ENCODE data around the gene THOP1.

The THOP1 gene

DNA sequence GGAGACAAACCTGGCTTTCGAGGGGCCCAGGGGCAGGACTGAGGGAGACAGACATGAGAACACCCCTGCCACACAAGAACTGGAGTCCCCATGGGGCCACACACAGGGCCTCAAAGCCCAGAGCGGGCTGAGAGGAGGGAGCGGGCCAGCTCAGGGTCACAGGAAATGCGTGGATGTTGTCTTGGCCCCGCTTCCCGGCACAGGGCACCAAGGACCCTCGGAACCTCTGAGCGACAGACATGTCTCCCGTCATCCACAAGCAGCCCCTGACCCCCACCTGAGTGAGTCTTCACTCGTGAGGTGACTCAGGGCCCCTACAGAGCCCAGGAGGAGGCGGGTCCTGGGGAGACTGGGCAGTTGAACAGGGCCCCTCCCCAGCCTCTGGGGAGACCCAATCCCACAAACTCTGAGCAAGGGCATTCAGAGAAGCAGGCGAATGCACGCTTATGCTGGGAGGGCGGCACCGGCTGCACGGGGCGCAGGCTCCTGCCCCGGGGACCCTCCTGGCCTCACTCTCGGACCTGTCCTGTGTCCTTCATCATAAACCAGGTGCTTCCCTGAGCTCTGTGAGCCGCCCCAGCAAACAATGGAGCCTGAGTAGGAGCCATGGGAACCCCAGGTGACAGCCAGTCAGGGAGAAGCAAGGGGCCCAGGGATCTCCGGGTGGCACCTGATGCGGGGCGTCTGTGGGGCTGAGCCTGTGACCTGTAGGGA lies 22.4 kb upstream of the THOP1 start:
- DNase-seq = no peak

- no peak for DNase-seq
Measured at GRCh38 chr19:2763687-2764086, 21.6 kb upstream of the THOP1 start.

DNA sequence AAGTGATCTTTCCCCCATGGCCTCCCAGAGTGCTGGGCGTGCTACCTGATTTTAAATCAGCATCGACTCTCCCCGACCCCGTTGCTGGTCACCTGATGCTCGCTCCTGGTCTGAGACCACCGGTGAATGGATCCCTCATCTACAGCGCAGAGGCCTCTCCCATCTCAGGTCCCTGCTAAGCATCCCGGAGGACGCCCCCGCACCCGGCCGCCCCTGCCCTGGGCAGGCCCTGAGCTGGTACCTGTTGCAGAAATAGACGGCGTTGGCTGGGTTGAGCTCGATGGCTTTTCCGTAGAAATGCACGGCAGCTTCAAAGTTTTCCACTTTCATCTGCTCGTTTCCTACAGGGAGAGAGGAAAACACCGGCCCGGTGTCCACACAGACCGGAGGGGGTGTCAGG lies 20.4 kb upstream of the THOP1 start:
- DNase-seq = no peak

DNA sequence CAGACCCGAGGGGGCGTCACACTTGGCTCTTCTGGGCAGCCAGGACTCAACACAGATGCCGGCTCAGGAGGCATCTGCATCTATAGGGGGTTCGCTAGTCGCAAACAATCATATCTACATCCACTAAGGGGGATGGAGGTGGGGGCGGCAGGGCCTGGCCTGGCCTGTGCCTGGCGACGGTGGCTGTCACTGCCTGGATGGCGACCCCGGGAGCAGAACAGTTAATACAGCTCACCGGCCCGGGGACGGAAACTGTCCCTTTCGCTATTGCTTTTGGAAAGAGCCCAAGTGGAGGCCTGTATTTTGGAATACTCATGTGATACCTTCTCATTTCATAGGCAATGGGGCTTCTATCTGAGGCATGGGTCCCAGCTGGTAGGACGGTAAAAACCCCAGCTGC lies 19.9 kb upstream of the THOP1 start:
- DNase-seq = no peak

DNA sequence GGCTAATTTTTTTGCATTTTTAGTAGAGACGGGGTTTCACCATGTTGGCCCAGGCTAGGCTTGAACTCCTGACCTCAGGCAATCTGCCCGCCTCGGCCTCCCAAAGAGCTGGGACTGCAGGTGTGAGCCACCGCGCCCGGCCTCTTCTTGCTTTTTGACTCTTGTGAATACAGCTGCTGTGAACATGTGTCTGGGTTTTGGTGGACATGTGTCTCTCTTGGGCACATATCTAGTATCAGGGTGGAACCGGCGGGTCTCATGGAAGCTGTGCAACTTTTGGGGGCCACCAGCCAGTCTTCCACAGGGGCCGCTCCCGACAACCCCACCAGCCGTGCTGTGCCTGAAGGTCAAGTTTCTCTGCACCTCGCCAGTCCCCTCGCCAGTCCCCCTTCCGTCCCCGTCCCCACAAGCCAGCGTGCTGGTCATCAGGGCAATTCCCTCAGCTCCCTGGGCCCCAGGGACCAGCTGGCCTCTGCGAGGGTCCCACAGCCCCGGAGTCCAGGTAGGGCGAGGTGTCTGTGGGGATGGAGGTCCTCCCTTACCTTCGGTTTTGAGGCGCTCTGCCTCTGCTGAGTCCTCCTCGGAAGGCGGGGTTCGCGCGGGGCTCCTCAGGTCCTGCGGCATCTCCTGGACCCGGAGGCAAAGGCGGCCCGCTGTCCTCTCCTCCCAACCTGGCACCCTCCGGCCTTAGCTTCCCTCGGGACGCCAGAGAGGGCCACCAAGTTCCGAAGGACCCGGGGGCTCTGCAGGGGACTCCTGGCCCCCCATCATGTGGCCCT lies 18.5 kb upstream of the THOP1 start:
- DNase-seq = no peak

DNA sequence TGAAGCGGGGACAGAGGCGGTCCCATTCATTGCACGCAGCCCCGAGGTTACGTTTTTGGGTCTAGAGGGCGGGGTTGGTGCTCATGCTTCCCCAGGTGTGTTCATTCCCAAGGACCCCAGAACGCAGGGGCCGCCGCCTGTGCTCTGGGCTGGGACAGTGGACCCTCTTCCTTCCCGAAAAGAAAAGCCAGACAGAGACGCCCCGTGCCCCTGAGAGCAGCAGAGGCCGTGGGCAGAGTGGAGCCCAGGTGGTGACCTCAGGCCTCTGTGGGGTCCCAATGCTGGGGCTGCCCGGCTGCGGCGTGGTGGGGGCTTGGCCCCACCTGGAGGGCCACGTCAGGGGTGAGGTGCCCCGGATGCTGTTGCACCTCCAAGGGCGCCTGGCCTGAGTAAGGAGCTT lies 17.6 kb upstream of the THOP1 start:
- DNase-seq = no peak

DNA sequence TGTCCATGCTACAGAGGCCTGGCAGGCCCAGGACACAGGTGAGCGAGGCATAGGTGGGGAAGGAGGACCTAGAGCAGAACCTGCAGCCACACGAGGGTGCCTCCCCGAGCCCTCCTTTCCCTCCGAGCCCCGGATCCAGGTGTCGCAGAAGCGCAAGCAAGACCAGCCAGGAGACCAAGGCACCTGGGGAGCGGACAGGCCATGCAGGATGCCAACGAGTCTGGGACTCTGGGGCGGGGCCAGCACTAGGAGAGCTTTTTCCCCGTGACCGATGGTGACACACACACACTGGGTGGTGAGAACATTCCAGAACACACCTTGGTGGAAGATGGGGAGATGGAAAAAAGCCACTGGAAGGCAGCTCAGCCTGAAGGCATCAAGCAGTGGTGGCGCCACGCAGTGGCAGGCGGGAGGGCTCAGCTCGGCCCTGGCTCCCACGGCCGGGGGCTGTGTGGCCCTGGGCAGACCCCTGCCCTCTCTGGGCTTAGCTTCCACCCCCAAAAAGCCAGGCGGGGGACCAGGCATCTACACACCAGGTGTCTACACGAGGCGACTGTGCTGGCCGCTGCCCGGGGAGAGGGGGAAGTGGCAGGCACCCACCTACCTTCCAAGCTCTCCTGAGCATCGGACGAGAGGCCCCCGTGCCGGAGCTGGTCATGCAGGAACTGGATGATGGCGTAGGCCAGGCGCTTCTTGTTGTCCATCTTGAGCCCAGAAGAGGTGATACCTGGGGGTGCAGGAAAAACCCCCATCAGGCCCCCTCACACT lies 16.8 kb upstream of the THOP1 start:
- no peak for DNase-seq

- no peak for DNase-seq
Measured at GRCh38 chr19:2769218-2769617, 16.1 kb upstream of the THOP1 start.

DNA sequence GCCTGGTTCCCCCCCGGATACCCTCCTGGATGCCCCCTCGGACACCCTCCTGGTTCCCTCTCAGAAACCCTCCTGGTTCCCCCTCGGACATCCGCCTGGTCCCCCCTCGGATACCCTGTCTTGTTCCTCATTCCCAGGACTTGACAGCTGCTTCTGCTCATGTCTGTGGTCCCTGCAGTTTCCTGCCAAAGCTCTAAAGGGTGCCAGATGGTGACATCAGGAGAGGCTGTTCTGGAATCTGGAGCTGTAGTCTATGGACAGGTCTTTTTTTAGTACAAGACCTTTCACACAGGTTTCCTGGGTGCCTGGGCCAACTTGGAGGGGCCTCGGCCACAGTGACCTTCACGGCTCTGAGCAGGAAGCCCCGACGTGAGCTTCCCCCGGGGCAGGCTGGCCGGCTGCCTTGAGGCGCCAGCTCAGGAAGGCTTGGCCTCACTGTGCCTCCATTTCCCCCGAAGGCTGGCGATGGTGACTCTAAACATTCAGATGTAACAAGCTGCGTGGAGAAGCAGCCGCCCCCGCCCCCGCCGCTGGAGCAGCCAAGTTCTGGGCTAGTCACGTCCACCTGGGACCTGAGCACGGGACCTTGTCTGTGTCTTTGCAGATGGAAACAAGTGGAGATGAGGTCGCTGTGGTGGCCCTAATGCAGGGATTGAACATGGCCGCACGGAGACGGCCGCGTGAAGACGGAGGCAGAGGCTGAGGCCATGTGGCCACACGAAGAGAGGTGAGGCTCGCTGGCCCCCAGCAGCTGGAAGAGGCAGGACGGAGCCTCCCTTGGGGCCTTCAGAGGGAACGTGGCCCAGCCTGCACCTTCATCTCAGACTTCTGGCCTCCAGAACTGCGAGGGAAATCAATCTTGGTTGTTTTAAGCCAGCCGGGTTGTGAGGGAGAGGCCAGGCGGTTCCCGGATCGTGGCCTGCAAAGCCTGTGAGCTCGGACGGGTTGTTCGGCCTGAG lies 15.0 kb upstream of the THOP1 start:
- DNase-seq = no peak

DNA sequence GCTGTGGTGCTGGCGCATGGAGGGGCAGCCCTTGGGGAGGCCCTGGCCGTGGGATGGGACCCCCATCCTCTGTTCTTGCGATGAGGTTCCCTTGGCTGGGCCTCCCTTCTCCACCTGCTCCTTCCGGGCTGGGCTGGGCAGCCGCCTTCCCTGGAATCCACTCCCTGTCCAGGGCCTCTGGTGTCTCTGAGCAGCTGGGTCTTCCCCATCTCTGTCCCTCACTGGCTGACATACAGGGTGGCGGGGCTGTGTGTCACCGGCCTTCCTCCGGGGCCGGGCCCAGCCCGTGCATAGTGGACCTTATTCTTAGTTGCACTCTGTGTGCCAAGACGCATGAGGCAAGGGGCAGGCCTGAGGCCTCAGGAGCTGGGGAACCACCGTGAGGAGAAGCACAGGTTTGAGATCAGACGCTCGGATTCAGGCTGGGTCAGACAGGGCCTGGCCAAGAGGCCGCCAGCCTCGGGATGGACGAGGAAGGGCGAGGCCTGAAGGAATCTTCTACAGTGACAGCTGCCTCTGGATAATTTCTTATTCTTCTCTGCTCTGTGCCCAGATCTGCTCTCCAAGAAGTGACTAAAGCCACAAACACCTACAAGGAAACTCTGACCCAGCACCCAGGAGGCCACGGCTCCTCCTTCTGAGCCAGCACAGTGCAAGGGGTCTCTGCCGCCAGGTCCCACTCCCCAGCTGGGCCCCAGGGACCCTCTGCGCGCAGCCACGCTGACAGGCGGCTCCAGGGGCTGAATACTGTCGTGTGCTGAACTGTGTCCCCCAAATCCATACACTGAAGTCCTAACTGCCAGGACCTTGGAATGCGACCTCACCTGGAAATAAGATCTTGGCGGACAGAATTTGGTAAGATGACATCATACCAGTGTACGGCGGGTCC lies 13.3 kb upstream of the THOP1 start:
- DNase-seq = no peak

DNA sequence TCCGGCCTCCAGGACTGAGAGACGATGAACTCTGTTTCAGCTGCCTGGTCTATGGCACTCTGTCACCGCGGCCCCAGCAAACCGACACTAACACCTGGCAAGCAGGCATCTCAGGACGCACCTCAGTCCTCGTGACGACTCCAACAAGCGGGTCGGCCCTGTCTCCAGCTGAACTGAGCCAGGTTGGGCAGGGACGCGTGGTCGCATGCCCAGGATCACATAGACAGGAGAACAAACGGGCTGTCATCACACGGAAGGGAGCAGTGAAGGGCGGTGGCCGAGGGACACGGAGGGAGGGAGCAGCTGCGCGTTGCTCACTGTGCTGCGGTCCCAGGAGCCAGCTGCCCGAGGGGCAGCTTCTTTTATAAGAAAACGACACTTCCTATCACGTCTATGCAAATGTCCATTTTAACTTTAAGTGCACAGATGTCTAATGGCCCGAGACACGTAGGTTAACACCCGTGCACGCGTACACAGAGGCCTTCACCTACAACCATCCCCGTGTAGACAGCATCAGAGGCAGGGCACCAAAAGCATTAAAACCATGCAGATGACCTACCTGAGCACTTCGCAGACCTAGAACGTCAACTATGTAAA lies 11.1 kb upstream of the THOP1 start:
- DNase-seq = no peak

DNA sequence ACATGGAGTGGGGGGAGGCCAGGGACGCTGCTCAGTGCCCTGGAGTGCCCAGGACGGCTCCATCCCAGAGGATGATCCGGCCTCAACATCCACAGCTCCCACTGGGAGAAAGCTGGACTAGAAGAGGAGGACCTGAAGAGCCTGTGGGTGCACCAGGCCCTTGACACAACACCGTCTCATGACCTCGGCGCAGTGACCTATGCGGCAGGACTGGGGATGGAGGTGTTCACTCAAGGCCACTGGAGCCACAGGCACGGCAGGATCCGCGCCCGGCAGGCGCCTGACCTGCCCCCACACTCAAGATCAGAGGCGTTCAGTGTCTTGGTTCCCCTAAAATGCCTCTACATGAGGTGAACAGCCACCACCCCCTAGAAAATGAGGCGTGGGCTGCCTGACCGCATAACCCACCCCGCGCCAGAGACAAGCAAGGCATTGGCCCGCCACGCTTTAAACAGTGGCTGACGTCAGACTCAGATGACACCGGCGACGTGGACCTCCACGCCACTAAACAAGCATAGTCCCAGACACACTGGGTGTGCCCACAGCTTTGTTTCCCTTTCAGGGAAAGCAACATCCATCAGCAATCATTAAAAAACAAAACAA lies 10.2 kb upstream of the THOP1 start:
- DNase-seq = no peak

DNA sequence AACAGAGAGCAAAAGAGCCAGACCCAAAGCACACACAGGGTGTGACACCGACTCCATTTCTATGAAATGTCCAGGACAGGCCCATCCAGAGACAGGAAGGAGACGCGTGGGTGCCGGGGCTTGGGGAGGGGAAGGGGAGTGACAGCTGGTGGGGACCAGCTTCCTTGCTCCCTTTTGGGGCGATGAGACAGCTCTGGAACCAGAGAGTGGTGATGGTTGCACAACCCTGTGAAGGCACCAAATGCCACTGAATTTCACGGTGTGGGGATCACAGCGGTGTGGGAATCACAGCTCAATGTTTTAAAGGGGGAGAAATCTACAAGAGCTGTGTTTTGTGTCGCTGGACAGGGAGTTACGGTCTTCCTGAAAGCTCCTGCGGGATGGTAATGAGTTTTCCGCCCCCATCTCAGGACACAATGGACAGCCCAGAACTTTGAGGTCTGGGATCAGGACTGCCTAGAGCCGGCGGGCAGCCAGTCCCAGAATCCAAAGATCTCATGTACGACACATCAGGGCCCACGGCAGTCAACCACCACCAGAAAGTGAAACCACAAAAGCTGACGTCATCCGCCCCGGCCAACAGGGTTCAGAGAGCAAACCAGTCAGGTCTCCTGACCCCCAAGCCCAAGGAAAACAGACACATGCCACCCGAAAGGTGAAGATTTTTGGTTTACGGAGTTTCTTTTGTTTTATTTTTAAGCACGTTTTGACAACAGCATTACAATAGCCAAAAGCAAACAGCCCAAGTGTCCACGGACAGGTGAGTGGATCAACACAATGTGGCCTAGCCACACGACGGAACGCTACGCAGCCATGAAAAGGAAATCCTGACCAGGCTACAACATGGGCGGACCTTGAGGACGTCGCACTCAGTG lies 9.5 kb upstream of the THOP1 start:
- DNase-seq = peak; percentile 87

GRCh38 chr19:2777952-2778683 lies 7.2 kb upstream of the THOP1 start:
- DNase-seq = no peak

DNA sequence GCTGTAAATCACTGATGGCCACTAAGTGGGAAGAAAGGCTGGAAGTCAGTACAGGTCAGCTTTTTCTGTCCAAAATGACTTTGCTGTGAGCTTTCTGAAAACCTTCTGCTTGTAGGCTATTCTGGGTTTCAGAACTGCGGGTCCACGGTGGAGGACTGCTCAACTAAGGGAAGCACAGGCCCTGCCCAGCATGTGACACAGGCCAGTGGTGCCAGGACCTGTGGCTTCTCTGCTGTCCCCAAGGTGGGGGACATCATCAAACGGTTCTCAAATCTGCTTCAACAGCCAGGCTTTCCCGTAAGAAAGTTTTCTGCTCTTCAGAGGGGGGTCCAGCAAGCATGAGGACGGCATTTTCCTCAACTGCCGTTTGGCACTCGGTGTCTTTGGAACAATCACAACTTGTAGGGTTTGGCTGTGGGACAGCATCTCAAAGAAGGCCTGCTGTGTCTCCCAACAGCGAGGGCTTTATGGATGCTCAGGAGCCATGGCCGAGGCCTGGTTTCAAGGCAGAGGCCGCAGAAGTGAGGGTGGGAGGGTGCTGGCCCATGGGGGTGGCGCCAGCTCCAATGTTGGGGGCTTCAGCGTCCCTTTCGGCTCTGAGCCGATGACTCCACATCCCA lies 6.1 kb upstream of the THOP1 start:
- DNase-seq = no peak

DNA sequence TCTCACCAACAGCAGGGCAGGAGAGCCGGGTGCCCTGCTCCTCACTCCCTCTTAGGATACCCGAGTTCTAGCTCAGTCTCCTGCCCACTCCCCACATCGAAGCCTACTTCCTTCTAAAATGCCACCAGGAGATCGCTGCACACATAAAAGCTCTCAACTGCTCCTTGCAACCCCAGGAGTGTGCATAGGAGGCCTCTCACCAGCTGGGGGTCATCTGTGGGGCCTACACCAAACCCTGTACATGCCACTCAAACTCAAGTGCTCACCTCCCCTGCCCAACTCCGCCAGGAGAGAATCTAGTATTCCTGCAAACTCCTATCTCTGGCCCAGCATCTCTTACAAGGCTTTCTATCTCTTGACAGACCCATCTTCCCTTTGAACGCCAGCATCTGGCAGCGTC lies 5.0 kb upstream of the THOP1 start:
- DNase-seq = no peak

GRCh38 chr19:2782329-2782935 lies 2.9 kb upstream of the THOP1 start:
- DNase-seq = peak; percentile 27

Measured in activated CD4-positive, alpha-beta T cell treated with anti-CD3 and anti-CD28 coated beads for 48 hours (primary cell).